Measurements from ENCODE around the gene ZNF681.
A peak's percentile ranks its signal among the peaks of the same experiment; 100 is the strongest.
"Not testable (repeated sequence)": the region's sequence is repeated elsewhere in the genome, so short reads cannot be mapped to it uniquely, and the experiment has no call there.

Gene ZNF681

DNA sequence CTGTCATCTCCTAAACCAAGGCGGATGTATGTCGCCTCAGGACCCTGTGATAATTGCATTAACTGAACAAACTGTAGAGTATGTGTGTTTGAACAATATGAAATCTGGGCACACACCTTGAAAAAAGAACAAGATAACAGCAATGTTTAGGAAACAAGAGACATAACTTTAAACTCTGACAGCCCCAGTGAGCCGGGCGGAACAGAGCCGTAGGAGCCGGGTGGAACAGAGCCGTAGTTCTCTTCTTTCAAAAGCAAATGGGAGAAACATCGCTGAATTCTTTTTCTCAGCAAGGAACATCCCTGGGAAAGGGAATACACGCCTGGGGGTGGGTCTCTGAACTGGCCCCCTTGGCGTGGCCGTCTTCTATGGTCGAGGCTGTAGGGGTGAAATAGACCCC, 39.9 kb downstream of the ZNF681 start:
- no peaks in the 10 kb centered on the region for H3K9me3 ChIP-seq (ENCODE audit: insufficient read depth, low read length)
- peak; percentile 30 for DNase-seq (ENCODE audit: low read depth, low spot score)
- no peaks in the 10 kb centered on the region for H3K4me1 ChIP-seq (ENCODE audit: insufficient read depth, insufficient read length)
- H3K9ac ChIP-seq (ENCODE audit: insufficient read length, low read depth) = no peak overlapping the region
- H3K4me3 ChIP-seq (ENCODE audit: insufficient read length, low read depth) = no peak overlapping the region
- no peak for TF ChIP-seq ZNF274 (IDR thresholded peaks at IDR 0.05; ENCODE audit: low read depth, low read length)
- no peak for TF ChIP-seq YY1 (IDR thresholded peaks at IDR 0.05; ENCODE audit: insufficient read depth, insufficient read length)
- TF ChIP-seq SUZ12 (IDR thresholded peaks at IDR 0.05; ENCODE audit: extremely low read depth, insufficient read depth, insufficient read length) = no peak
- no peaks in the 10 kb centered on the region for H3K36me3 ChIP-seq (ENCODE audit: insufficient read depth, insufficient read length, low read length)
- no peaks in the 10 kb centered on the region for H3K27me3 ChIP-seq (ENCODE audit: insufficient read depth, insufficient read length)

DNA sequence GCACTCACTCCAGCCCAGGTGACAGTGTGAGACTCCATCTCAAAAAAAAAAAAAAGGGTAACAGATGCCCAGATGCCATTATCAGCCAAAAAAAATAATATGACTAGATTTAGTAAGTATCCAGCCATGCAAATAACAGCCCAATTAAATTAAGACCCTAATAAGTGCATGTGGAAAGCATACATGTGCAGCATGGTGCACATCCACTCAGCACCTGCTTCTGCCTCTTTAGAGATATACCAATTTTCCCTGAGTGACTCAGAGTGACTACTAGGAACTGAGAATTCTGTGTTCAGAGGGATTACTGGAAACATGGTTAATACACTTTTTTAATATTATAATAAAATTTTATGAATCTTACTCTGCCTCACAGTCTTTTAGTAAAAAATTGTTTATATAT, 41.9 kb downstream of the ZNF681 start:
- no peaks in the 10 kb centered on the region for H3K4me1 ChIP-seq (ENCODE audit: insufficient read depth, insufficient read length)
- no peaks in the 10 kb centered on the region for H3K27me3 ChIP-seq (ENCODE audit: insufficient read depth, insufficient read length)
- no peaks in the 10 kb centered on the region for H3K36me3 ChIP-seq (ENCODE audit: insufficient read depth, insufficient read length, low read length)
- no peak overlapping the region for H3K4me3 ChIP-seq (ENCODE audit: insufficient read length, low read depth)
- no peak for DNase-seq (ENCODE audit: low read depth, low spot score)
- TF ChIP-seq YY1 (IDR thresholded peaks at IDR 0.05; ENCODE audit: insufficient read depth, insufficient read length) = no peak
- no peak for TF ChIP-seq SUZ12 (IDR thresholded peaks at IDR 0.05; ENCODE audit: extremely low read depth, insufficient read depth, insufficient read length)
- TF ChIP-seq ZNF274 (IDR thresholded peaks at IDR 0.05; ENCODE audit: low read depth, low read length) = no peak
- H3K9ac ChIP-seq (ENCODE audit: insufficient read length, low read depth) = no peak overlapping the region
- no peaks in the 10 kb centered on the region for H3K9me3 ChIP-seq (ENCODE audit: insufficient read depth, low read length)

DNA sequence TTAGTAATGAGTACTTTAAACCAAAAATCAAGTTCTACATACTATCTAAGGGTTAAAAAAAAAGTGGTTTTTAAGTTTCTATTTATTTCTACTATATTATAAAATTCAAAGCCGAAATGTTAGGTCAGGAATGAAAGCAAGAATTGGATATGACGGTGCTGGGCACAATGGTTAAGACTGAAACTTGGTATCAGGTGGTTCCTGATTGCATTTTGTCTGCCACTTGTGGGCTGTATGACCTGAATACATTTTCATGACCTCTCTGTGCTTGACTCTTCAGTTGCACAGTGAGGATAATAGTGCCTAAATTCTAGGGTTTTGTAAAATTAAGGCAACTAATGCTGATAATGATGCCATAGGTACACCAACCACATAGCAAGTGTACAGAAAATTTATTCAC, 49.3 kb downstream of the ZNF681 start:
- Histone ChIP-seq H3K4me3 (ENCODE audit: insufficient read length, low read depth) (no peak overlapping the region), H3K36me3 (ENCODE audit: insufficient read depth, insufficient read length, low read length) (no peaks in the 10 kb centered on the region), H3K9me3 (ENCODE audit: insufficient read depth, low read length) (no peaks in the 10 kb centered on the region), H3K27me3 (ENCODE audit: insufficient read depth, insufficient read length) (no peaks in the 10 kb centered on the region), H3K4me1 (ENCODE audit: insufficient read depth, insufficient read length) (no peaks in the 10 kb centered on the region), H3K9ac (ENCODE audit: insufficient read length, low read depth) (no peak overlapping the region)
- TF ChIP-seq SUZ12 (IDR thresholded peaks at IDR 0.05; ENCODE audit: extremely low read depth, insufficient read depth, insufficient read length) (no peak), ZNF274 (IDR thresholded peaks at IDR 0.05; ENCODE audit: low read depth, low read length) (no peak), YY1 (IDR thresholded peaks at IDR 0.05; ENCODE audit: insufficient read depth, insufficient read length) (no peak)
- no peak for DNase-seq (ENCODE audit: low read depth, low spot score)

- Histone ChIP-seq H3K27me3 (ENCODE audit: insufficient read depth, insufficient read length) (no peaks in the 10 kb centered on the region), H3K9ac (ENCODE audit: insufficient read length, low read depth) (no peak overlapping the region), H3K4me3 (ENCODE audit: insufficient read length, low read depth) (no peak overlapping the region), H3K9me3 (ENCODE audit: insufficient read depth, low read length) (no peaks in the 10 kb centered on the region; the same call in 1 of the 2 replicates), H3K36me3 (ENCODE audit: insufficient read depth, insufficient read length, low read length) (no peaks in the 10 kb centered on the region), H3K4me1 (ENCODE audit: insufficient read depth, insufficient read length) (no peaks in the 10 kb centered on the region)
- TF ChIP-seq SUZ12 (IDR thresholded peaks at IDR 0.05; ENCODE audit: extremely low read depth, insufficient read depth, insufficient read length) (no peak), ZNF274 (IDR thresholded peaks at IDR 0.05; ENCODE audit: low read depth, low read length) (no peak)
- DNase-seq (ENCODE audit: low read depth, low spot score) = no peak
These were observed 52.0 kb downstream of the ZNF681 start for GRCh38 chr19:23706657-23707056.

GRCh38 chr19:23699521-23699860, 59.2 kb downstream of the ZNF681 start:
- Histone ChIP-seq H3K9ac (ENCODE audit: insufficient read length, low read depth) (no peak overlapping the region), H3K9me3 (ENCODE audit: insufficient read depth, low read length) (peaks cover 17% of the 10 kb centered on the region), H3K36me3 (ENCODE audit: insufficient read depth, insufficient read length, low read length) (no peaks in the 10 kb centered on the region), H3K27me3 (ENCODE audit: insufficient read depth, insufficient read length) (no peaks in the 10 kb centered on the region), H3K4me3 (ENCODE audit: insufficient read length, low read depth) (no peak overlapping the region), H3K4me1 (ENCODE audit: insufficient read depth, insufficient read length) (no peaks in the 10 kb centered on the region)
- no peak for DNase-seq (ENCODE audit: low read depth, low spot score)
- TF ChIP-seq YY1 (IDR thresholded peaks at IDR 0.05; ENCODE audit: insufficient read depth, insufficient read length) (no peak), ZNF274 (IDR thresholded peaks at IDR 0.05; ENCODE audit: low read depth, low read length) (no peak), SUZ12 (IDR thresholded peaks at IDR 0.05; ENCODE audit: extremely low read depth, insufficient read depth, insufficient read length) (no peak)

- H3K36me3 ChIP-seq (ENCODE audit: insufficient read depth, insufficient read length, low read length) = no peaks in the 10 kb centered on the region
- H3K4me3 ChIP-seq (ENCODE audit: insufficient read length, low read depth) = no peak overlapping the region
- no peaks in the 10 kb centered on the region for H3K27me3 ChIP-seq (ENCODE audit: insufficient read depth, insufficient read length)
- peaks cover 17% of the 10 kb centered on the region for H3K9me3 ChIP-seq (ENCODE audit: insufficient read depth, low read length)
- no peaks in the 10 kb centered on the region for H3K4me1 ChIP-seq (ENCODE audit: insufficient read depth, insufficient read length)
- no peak overlapping the region for H3K9ac ChIP-seq (ENCODE audit: insufficient read length, low read depth)
- DNase-seq (ENCODE audit: low read depth, low spot score) = no peak
- TF ChIP-seq YY1 (IDR thresholded peaks at IDR 0.05; ENCODE audit: insufficient read depth, insufficient read length) (no peak), SUZ12 (IDR thresholded peaks at IDR 0.05; ENCODE audit: extremely low read depth, insufficient read depth, insufficient read length) (no peak), ZNF274 (IDR thresholded peaks at IDR 0.05; ENCODE audit: low read depth, low read length) (no peak)
These were observed 59.8 kb downstream of the ZNF681 start for GRCh38 chr19:23698711-23699520.

DNA sequence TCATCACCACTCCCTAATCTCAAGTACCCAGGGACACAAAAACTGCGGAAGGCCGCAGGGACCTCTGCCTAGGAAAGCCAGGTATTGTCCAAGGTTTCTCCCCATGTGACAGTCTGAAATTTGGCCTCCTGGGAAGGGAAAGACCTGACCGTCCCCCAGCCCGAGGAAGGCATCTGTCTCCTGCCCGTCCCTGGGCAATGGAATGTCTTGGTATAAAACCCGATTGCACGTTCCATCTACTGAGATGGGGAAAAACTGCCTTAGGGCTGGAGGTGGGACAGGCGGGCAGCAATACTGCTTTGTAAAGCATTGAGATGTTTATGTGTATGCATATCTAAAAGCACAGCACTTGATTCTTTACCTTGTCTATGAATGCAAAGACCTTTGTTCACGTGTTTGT, 65.8 kb downstream of the ZNF681 start:
- not testable (repeated sequence) for H3K4me3 ChIP-seq (ENCODE audit: insufficient read length, low read depth); DNase-seq (ENCODE audit: low read depth, low spot score); H3K9ac ChIP-seq (ENCODE audit: insufficient read length, low read depth); H3K4me1 ChIP-seq (ENCODE audit: insufficient read depth, insufficient read length); H3K36me3 ChIP-seq (ENCODE audit: insufficient read depth, insufficient read length, low read length); H3K27me3 ChIP-seq (ENCODE audit: insufficient read depth, insufficient read length)
- H3K9me3 ChIP-seq (ENCODE audit: insufficient read depth, low read length) = peaks cover 17% of the 10 kb centered on the region

Data from NT2/D1 (cell line).